NCI-H146 treated with DMSO at 0.1 percent for 48 hours (cell line): ENCODE measurements around the gene ATRAID.
A peak's percentile ranks its signal among the peaks of the same experiment; 100 is the strongest.

Experiments used
- DNase-seq: peaks from one replicate; lab custom pipeline; 2025; ENCODE audit not compliant: unreplicated experiment; lab: John Stamatoyannopoulos, UW

The ATRAID gene

GRCh38 chr2:27247893-27248292 lies 36.1 kb downstream of the ATRAID start:
- no peak for DNase-seq

- DNase-seq, result no peak
Measured at GRCh38 chr2:27249159-27249890, 37.5 kb downstream of the ATRAID start.

- peak; percentile 3 for DNase-seq
Measured at GRCh38 chr2:27249891-27250651, 38.2 kb downstream of the ATRAID start.

GRCh38 chr2:27250652-27251379 lies 39.0 kb downstream of the ATRAID start:
- no peak for DNase-seq

- DNase-seq, result no peak
Measured at GRCh38 chr2:27251766-27252165, 39.9 kb downstream of the ATRAID start.

GRCh38 chr2:27255187-27255586 lies 43.3 kb downstream of the ATRAID start:
- no peak for DNase-seq

GRCh38 chr2:27255660-27256059 lies 43.8 kb downstream of the ATRAID start:
- no peak for DNase-seq

GRCh38 chr2:27256855-27257454 lies 45.1 kb downstream of the ATRAID start:
- DNase-seq, result no peak

- no peak for DNase-seq
Measured at GRCh38 chr2:27258051-27258450, 46.2 kb downstream of the ATRAID start.

- DNase-seq, result no peak
Measured at GRCh38 chr2:27261241-27261925, 49.5 kb downstream of the ATRAID start.

- no peak for DNase-seq
Measured at GRCh38 chr2:27261926-27262298, 50.1 kb downstream of the ATRAID start.

- DNase-seq, result peak; percentile 3
Measured at GRCh38 chr2:27262379-27263286, 50.8 kb downstream of the ATRAID start, which contains the start of gene SLC30A3. Gene SLC30A3, minus strand, starts transcription at chr2:27263047. Its CDS starts 141 bp downstream, at chr2:27262906.

- peak; percentile 27 for DNase-seq
Measured at GRCh38 chr2:27263287-27264252, 51.7 kb downstream of the ATRAID start.

GRCh38 chr2:27264253-27264752 lies 52.5 kb downstream of the ATRAID start:
- no peak for DNase-seq

GRCh38 chr2:27264753-27265535 lies 53.1 kb downstream of the ATRAID start:
- DNase-seq, result peak; percentile 30

GRCh38 chr2:27265536-27265870 lies 53.7 kb downstream of the ATRAID start:
- no peak for DNase-seq
